HG03159 (cell line): ENCODE data around the gene CSF2.

ENCODE experiments used
- ATAC-seq: cut with Tn5 transposase; IDR thresholded peaks from one replicate; pipeline ENCODE4 v1.9.1; 2021; ENCODE audit warnings: mild to moderate bottlenecking, moderate library complexity; ENCODE audit not compliant: unreplicated experiment

CSF2 gene

GRCh38 chr5:132067941-132068808, 5.4 kb upstream of the CSF2 start:
- no peak for ATAC-seq

- ATAC-seq = no peak
Measured at GRCh38 chr5:132069561-132069960, 4.0 kb upstream of the CSF2 start.

GRCh38 chr5:132069994-132070393, 3.6 kb upstream of the CSF2 start:
- ATAC-seq = no peak

GRCh38 chr5:132070460-132071337, 2.9 kb upstream of the CSF2 start:
- ATAC-seq = no peak

GRCh38 chr5:132071338-132071707, 2.3 kb upstream of the CSF2 start:
- ATAC-seq = no peak

GRCh38 chr5:132072070-132072469, 1.5 kb upstream of the CSF2 start:
- no peak for ATAC-seq

GRCh38 chr5:132072528-132072927, 1.1 kb upstream of the CSF2 start:
- ATAC-seq = no peak

- no peak for ATAC-seq
Measured at GRCh38 chr5:132074091-132074771, 642 bp downstream of the CSF2 start.

GRCh38 chr5:132074772-132075718, 1.5 kb downstream of the CSF2 start:
- no peak for ATAC-seq

GRCh38 chr5:132075719-132076077, 2.1 kb downstream of the CSF2 start:
- ATAC-seq = no peak

- ATAC-seq = no peak
Measured at GRCh38 chr5:132076202-132076830, 2.7 kb downstream of the CSF2 start.

GRCh38 chr5:132076983-132077382, 3.4 kb downstream of the CSF2 start:
- no peak for ATAC-seq

- no peak for ATAC-seq
Measured at GRCh38 chr5:132079081-132079480, 5.5 kb downstream of the CSF2 start.

- no peak for ATAC-seq
Measured at GRCh38 chr5:132079619-132080018, 6.0 kb downstream of the CSF2 start.

- ATAC-seq = no peak
Measured at GRCh38 chr5:132080595-132080994, 7.0 kb downstream of the CSF2 start.

- ATAC-seq = no peak
Measured at GRCh38 chr5:132081458-132081857, 7.9 kb downstream of the CSF2 start.

- ATAC-seq = no peak
Measured at GRCh38 chr5:132082329-132083023, 8.9 kb downstream of the CSF2 start.

- ATAC-seq = no peak
Measured at GRCh38 chr5:132083071-132083678, 9.6 kb downstream of the CSF2 start.

- no peak for ATAC-seq
Measured at GRCh38 chr5:132085686-132086085, 12.1 kb downstream of the CSF2 start.
